Measurements from ENCODE around the gene GPX3. TPM values are rescaled to one million over a fixed set of nuclear protein-coding genes. Genes with fewer than 3 reads are reported as not detected.
A peak's percentile ranks its signal among the peaks of the same experiment; 100 is the strongest.

The GPX3 gene
- total RNA-seq, 5 donors from 2014 or later (not counting 1 experiment from before 2014, with no cell fraction given), result 0.49 to 1.6 (median 1.4) TPM; not detected in 2

DNA sequence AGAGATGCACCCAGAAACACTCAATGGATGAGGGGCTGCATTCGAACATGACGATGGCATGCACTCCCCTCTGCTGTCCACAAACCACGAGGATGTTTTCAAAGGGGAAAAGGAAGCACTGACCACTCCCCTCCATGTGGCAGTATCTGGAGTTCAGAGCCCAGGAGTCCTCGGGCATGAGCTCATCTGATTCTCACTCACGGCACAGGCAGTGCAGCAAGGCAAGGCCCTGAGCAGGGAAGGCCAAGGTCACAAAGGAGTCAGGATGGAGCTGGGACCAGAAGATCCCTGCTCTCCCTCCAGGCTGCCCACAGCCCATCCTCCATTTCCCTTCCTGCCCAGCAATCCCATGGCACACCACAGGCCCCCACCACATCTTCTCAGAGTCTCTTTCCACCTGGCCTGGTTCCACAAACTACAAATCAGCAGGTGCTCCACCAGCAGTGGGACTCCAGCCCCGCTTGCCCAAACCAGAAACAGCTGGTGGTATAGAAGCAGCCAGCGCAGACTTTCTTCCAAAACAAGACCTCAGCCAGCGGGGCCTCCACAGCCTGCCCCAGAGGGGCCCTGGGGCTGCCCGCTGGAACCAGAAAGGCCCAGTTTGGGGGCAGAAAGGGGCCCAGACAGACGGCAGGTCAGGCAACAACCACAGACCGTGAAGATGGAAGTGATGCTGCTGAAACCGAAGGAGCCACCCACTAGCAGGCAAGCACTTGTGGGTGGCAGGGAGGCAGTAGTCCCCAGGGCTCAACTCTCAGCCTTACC lies 48.2 kb downstream of the GPX3 start:
- Histone ChIP-seq H3K9me3 (no peaks in the 10 kb centered on the region), H3K36me3 (ENCODE audit: control insufficient read depth in 2 of 2, extremely low read depth in 1 of 2, insufficient read depth in 1 of 2, low read length in 1 of 2) (peaks cover 4 to 71% of the 10 kb centered on the region in 2 donors), H3K27me3 (replicated peaks in 1 of 2; ENCODE audit: control insufficient read depth in 2 of 2, extremely low read depth in 1 of 2, insufficient read depth in 2 of 2, low read length in 1 of 2) (no peaks in the 10 kb centered on the region), H3K27ac (ENCODE audit: low read length) (no peak overlapping the region), H3K4me3 (ENCODE audit: control insufficient read depth in 1 of 2, extremely low read depth in 1 of 2, low read length in 1 of 2) (no peak overlapping the region), H3K4me1 (ENCODE audit: control insufficient read depth in 1 of 2, extremely low read depth in 1 of 2, insufficient read depth in 2 of 2, low read length in 2 of 2) (peaks cover 3 to 73% of the 10 kb centered on the region in 2 experiments)
- Mint-ChIP-seq H3K4me3 (peak overlapping the region in 1 of 3 donors; percentile 24), H3K9me3 (no peaks in the 10 kb centered on the region), H3K27ac (peak overlapping the region; percentile 69 to 77), H3K36me3 (peaks cover 24% of the 10 kb centered on the region), H3K27me3 (no peaks in the 10 kb centered on the region), H3K4me1 (peaks cover 72 to 83% (median 77%) of the 10 kb centered on the region in 3 donors)
- ChIA-PET CTCF (interaction anchor here (0.6 to 2.6 kb wide), 5 partner anchors 16 to 610 kb away, joined by 3 to 9 read pairs (median 6); no protein-coding TSS in a partner anchor), POLR2A (no interaction called here)
- 30% methylated on average over 8 of the region's 12 CpGs for WGBS (ENCODE audit: insufficient coverage)
- ATAC-seq (replicated peaks in 1 of 4) (peak in 3 of 4 experiments; percentile 35 to 46 (median 42)), DNase-seq (peak in 1 of 35 experiments; percentile 25)

GRCh38 chr5:151070449-151070848 lies 50.1 kb downstream of the GPX3 start:
- H3K36me3 ChIP-seq (ENCODE audit: control insufficient read depth in 2 of 2, extremely low read depth in 1 of 2, insufficient read depth in 1 of 2, low read length in 1 of 2), result peaks cover 0 to 63% of the 10 kb centered on the region in 2 donors
- no peak for ATAC-seq (replicated peaks in 1 of 4)
- H3K4me3 Mint-ChIP-seq, result no peak overlapping the region
- H3K27ac ChIP-seq (ENCODE audit: low read length), result no peak overlapping the region
- H3K27me3 ChIP-seq (replicated peaks in 1 of 2; ENCODE audit: control insufficient read depth in 2 of 2, extremely low read depth in 1 of 2, insufficient read depth in 2 of 2, low read length in 1 of 2), result no peaks in the 10 kb centered on the region
- no peaks in the 10 kb centered on the region for H3K9me3 ChIP-seq
- ChIA-PET POLR2A (interaction anchor here in 1 of 2 donors (0.6 kb wide), 1 partner anchor 11 kb away, joined by 3 read pairs; no protein-coding TSS in a partner anchor), CTCF (interaction anchor here (0.6 to 2.6 kb wide), 6 partner anchors 11 to 354 kb away, joined by 4 to 8 read pairs (median 4); no protein-coding TSS in a partner anchor)
- H3K4me3 ChIP-seq (ENCODE audit: control insufficient read depth in 1 of 2, extremely low read depth in 1 of 2, low read length in 1 of 2), result no peak overlapping the region
- H3K36me3 Mint-ChIP-seq, result peaks cover 27% of the 10 kb centered on the region
- no peaks in the 10 kb centered on the region for H3K9me3 Mint-ChIP-seq
- no peak for DNase-seq
- peaks cover 75 to 87% (median 82%) of the 10 kb centered on the region in 3 donors for H3K4me1 Mint-ChIP-seq
- peaks cover 3 to 70% of the 10 kb centered on the region in 2 experiments for H3K4me1 ChIP-seq (ENCODE audit: control insufficient read depth in 1 of 2, extremely low read depth in 1 of 2, insufficient read depth in 2 of 2, low read length in 2 of 2)
- peak overlapping the region in 1 of 2 donors; percentile 22 for H3K27ac Mint-ChIP-seq
- no peaks in the 10 kb centered on the region for H3K27me3 Mint-ChIP-seq
- WGBS (ENCODE audit: insufficient coverage), result 60% methylated on average over 1 of the region's 2 CpGs

DNA sequence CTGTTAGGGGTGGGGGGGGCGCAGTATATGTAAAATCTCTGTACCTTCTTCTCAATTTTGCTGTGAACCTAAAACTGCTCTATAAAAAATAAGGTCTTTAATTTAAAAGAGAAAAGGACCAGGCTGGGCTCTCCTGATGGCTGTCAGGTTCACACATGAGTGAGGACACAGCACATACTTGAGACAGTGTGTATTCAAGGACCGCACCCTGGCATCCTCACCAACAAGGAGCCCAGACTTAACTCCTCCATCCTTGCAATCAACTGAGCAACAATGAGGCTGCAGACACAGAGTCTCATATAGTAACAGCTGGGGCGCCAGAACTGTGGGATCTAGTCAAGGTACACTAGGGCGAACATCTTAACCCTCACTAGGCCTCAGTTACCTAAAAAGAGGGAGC lies 50.6 kb downstream of the GPX3 start:
- no peaks in the 10 kb centered on the region for H3K27me3 Mint-ChIP-seq
- ChIA-PET POLR2A (no interaction called here), CTCF (interaction anchor here in 1 of 2 donors (0.6 to 1.2 kb wide), 5 partner anchors 18 to 1527 kb away, joined by 3 to 4 read pairs (median 4); no protein-coding TSS in a partner anchor)
- H3K36me3 Mint-ChIP-seq, result peaks cover 29% of the 10 kb centered on the region
- DNase-seq (no peak), ATAC-seq (replicated peaks in 1 of 4) (no peak)
- no peak overlapping the region for H3K27ac ChIP-seq (ENCODE audit: low read length)
- peaks cover 3 to 76% of the 10 kb centered on the region in 2 experiments for H3K4me1 ChIP-seq (ENCODE audit: control insufficient read depth in 1 of 2, extremely low read depth in 1 of 2, insufficient read depth in 2 of 2, low read length in 2 of 2)
- H3K36me3 ChIP-seq (ENCODE audit: control insufficient read depth in 2 of 2, extremely low read depth in 1 of 2, insufficient read depth in 1 of 2, low read length in 1 of 2), result peaks cover 0 to 63% of the 10 kb centered on the region in 2 donors
- no peak overlapping the region for H3K4me3 ChIP-seq (ENCODE audit: control insufficient read depth in 1 of 2, extremely low read depth in 1 of 2, low read length in 1 of 2)
- no peaks in the 10 kb centered on the region for H3K9me3 ChIP-seq
- peaks cover 75 to 88% (median 83%) of the 10 kb centered on the region in 3 donors for H3K4me1 Mint-ChIP-seq
- peak overlapping the region in 1 of 2 donors; percentile 22 for H3K27ac Mint-ChIP-seq
- H3K27me3 ChIP-seq (replicated peaks in 1 of 2; ENCODE audit: control insufficient read depth in 2 of 2, extremely low read depth in 1 of 2, insufficient read depth in 2 of 2, low read length in 1 of 2), result no peaks in the 10 kb centered on the region
- no peaks in the 10 kb centered on the region for H3K9me3 Mint-ChIP-seq
- no peak overlapping the region for H3K4me3 Mint-ChIP-seq
- 100% methylated on average over 1 of the region's 4 CpGs for WGBS (ENCODE audit: insufficient coverage)

DNA sequence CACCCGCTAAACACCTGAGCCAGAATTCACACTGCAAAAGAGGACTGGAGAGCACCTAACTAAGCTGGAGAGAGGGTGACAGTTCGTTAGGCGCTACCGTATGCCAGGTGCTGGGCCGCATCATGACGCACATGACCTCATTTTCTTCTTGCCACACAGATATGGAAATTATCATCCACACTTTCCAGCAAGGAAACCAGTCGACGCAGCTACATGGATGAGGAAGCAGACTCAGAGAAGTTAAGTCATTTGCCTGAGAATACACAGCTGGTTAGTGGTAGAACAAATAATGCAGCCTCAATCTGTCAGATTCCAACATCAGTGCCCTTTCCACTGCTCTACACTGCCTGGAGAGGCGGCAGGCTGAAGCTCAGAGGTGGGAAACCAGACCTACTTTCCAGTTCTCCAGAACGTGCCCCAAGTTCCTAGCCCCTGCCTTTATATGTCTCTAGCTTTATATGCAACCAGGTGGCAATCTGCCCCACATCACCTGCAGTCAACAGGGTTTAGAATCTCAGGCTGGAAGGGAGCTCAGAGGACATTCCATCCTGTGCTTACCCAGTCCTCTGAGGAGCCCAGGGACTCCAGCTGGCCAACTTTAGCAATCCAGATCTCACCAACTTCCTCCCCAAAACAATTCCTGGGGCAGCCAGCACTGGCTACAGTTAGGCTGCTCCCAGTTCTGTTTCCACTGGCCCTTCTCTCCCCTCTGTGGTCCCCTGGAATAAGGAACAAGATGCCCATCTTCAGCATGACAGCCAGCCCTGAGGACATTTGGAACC lies 51.6 kb downstream of the GPX3 start:
- Mint-ChIP-seq H3K27me3 (no peaks in the 10 kb centered on the region), H3K9me3 (no peaks in the 10 kb centered on the region), H3K4me3 (peak overlapping the region in 1 of 3 donors; percentile 11), H3K36me3 (peaks cover 32% of the 10 kb centered on the region), H3K27ac (peak overlapping the region in 1 of 2 donors; percentile 59), H3K4me1 (peaks cover 75 to 88% (median 84%) of the 10 kb centered on the region in 3 donors)
- Histone ChIP-seq H3K4me3 (ENCODE audit: control insufficient read depth in 1 of 2, extremely low read depth in 1 of 2, low read length in 1 of 2) (no peak overlapping the region), H3K9me3 (no peaks in the 10 kb centered on the region), H3K27ac (ENCODE audit: low read length) (no peak overlapping the region), H3K36me3 (ENCODE audit: control insufficient read depth in 2 of 2, extremely low read depth in 1 of 2, insufficient read depth in 1 of 2, low read length in 1 of 2) (peaks cover 0 to 66% of the 10 kb centered on the region in 2 donors), H3K27me3 (replicated peaks in 1 of 2; ENCODE audit: control insufficient read depth in 2 of 2, extremely low read depth in 1 of 2, insufficient read depth in 2 of 2, low read length in 1 of 2) (no peaks in the 10 kb centered on the region), H3K4me1 (ENCODE audit: control insufficient read depth in 1 of 2, extremely low read depth in 1 of 2, insufficient read depth in 2 of 2, low read length in 2 of 2) (peaks cover 3 to 79% of the 10 kb centered on the region in 2 experiments)
- CTCF ChIA-PET, result interaction anchor here (0.5 to 1.1 kb wide), 3 partner anchors 20 to 54 kb away, joined by 3 read pairs; no protein-coding TSS in a partner anchor
- POLR2A ChIA-PET, result no interaction called here
- no peak for DNase-seq
- ATAC-seq (replicated peaks in 1 of 4), result no peak
- 100% methylated on average over 1 of the region's 10 CpGs for WGBS (ENCODE audit: insufficient coverage)

GRCh38 chr5:151072630-151073025 lies 52.2 kb downstream of the GPX3 start:
- ATAC-seq (replicated peaks in 1 of 4) (no peak), DNase-seq (no peak)
- POLR2A ChIA-PET, result no interaction called here
- no peaks in the 10 kb centered on the region for H3K9me3 Mint-ChIP-seq
- H3K36me3 Mint-ChIP-seq, result peaks cover 38% of the 10 kb centered on the region
- Histone ChIP-seq H3K9me3 (no peaks in the 10 kb centered on the region), H3K4me3 (ENCODE audit: control insufficient read depth in 1 of 2, extremely low read depth in 1 of 2, low read length in 1 of 2) (no peak overlapping the region), H3K36me3 (ENCODE audit: control insufficient read depth in 2 of 2, extremely low read depth in 1 of 2, insufficient read depth in 1 of 2, low read length in 1 of 2) (peaks cover 0 to 66% of the 10 kb centered on the region in 2 donors), H3K27me3 (replicated peaks in 1 of 2; ENCODE audit: control insufficient read depth in 2 of 2, extremely low read depth in 1 of 2, insufficient read depth in 2 of 2, low read length in 1 of 2) (no peaks in the 10 kb centered on the region), H3K27ac (ENCODE audit: low read length) (no peak overlapping the region), H3K4me1 (ENCODE audit: control insufficient read depth in 1 of 2, extremely low read depth in 1 of 2, insufficient read depth in 2 of 2, low read length in 2 of 2) (peaks cover 3 to 79% of the 10 kb centered on the region in 2 experiments)
- H3K4me1 Mint-ChIP-seq, result peaks cover 74 to 89% (median 84%) of the 10 kb centered on the region in 3 donors
- H3K27ac Mint-ChIP-seq, result no peak overlapping the region
- no peak overlapping the region for H3K4me3 Mint-ChIP-seq
- WGBS (ENCODE audit: insufficient coverage), result 100% methylated on average over 1 of the region's 5 CpGs
- CTCF ChIA-PET, result interaction anchor here (0.6 kb wide), 2 partner anchors 38 to 101 kb away, joined by 4 to 6 read pairs; no protein-coding TSS in a partner anchor
- no peaks in the 10 kb centered on the region for H3K27me3 Mint-ChIP-seq

DNA sequence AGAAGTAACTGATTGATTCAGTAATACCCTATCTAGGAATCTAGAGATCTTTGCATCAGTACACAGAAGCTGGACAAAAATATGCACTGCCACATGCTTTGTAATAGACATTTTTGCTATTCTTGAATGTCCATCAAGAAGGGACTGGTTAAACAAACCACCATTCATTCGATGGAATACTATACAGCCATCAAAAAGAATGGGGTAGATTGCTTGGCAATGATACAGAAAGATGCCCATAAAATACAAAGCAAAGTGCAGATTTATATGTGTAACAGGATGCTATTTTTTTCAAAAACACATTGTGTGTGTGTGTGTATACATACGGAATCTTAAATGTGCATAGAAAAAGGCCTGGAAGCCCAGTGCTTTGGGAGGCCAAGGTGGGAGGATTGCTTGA lies 52.9 kb downstream of the GPX3 start:
- no peaks in the 10 kb centered on the region for H3K9me3 ChIP-seq
- no peak overlapping the region for H3K4me3 ChIP-seq (ENCODE audit: control insufficient read depth in 1 of 2, extremely low read depth in 1 of 2, low read length in 1 of 2)
- peaks cover 0 to 66% of the 10 kb centered on the region in 2 donors for H3K36me3 ChIP-seq (ENCODE audit: control insufficient read depth in 2 of 2, extremely low read depth in 1 of 2, insufficient read depth in 1 of 2, low read length in 1 of 2)
- Mint-ChIP-seq H3K36me3 (peaks cover 39% of the 10 kb centered on the region), H3K4me1 (peaks cover 74 to 89% (median 84%) of the 10 kb centered on the region in 3 donors), H3K9me3 (no peaks in the 10 kb centered on the region), H3K4me3 (no peak overlapping the region), H3K27ac (no peak overlapping the region), H3K27me3 (no peaks in the 10 kb centered on the region)
- ChIA-PET POLR2A (no interaction called here), CTCF (interaction anchor here (0.6 to 1.3 kb wide), 4 partner anchors 10 to 817 kb away, joined by 3 to 6 read pairs (median 4); no protein-coding TSS in a partner anchor)
- no peak for DNase-seq
- H3K27ac ChIP-seq (ENCODE audit: low read length), result no peak overlapping the region
- no CpG with 5 or more reads among the region's 2 CpGs for WGBS (ENCODE audit: insufficient coverage)
- peaks cover 3 to 79% of the 10 kb centered on the region in 2 experiments for H3K4me1 ChIP-seq (ENCODE audit: control insufficient read depth in 1 of 2, extremely low read depth in 1 of 2, insufficient read depth in 2 of 2, low read length in 2 of 2)
- ATAC-seq (replicated peaks in 1 of 4), result no peak
- H3K27me3 ChIP-seq (replicated peaks in 1 of 2; ENCODE audit: control insufficient read depth in 2 of 2, extremely low read depth in 1 of 2, insufficient read depth in 2 of 2, low read length in 1 of 2), result no peaks in the 10 kb centered on the region
